Measurements from ENCODE around the gene ELF4. TPM values are rescaled to one million over a fixed set of nuclear protein-coding genes. Genes with fewer than 3 reads are reported as not detected.

The ELF4 gene
- total and polyA plus RNA-seq, 2 donors = 7.2 to 9.1 TPM

DNA sequence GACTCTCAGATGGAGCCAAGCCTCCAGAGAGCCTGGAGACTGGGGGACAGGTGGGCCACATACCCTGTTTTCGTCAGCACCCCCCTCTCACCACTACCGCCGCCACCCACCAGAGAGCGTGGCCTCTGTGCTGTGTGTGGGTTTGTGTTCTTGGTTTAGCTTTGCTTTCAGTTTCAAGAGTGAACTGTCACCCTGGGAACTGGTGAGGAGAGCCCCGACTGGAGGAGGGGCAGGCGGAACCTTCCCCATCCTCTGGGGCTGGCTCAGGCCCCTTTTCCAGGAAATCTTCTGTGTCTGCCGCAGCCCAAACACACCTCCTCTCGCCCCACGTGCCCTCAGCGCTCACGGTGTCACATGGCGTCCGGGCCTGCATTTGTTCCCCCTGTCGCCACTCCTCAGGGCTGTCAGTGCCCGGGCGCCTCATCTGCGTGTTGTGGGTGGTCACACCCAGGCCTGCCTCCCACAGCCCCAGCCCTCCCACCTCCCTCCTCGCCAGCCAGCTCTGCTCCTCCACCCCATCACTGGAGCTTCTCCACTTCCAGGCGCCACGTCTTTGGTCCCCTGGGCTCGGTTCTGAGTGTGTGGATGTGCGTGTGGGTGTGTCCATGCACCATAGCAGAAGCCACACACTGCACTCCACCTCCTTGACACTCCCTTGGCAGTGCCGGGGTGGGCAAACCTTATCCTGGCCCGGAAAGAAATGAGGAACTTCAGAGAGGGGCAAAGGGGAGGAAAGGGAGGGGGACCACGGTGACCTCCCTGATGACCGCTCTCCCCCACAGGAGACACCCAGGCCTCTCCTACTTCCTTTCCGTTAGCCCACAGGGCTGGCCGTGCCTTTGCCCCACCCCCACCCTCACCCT, 27.8 kb downstream of the ELF4 start:
- peaks cover 27 to 66% of the 10 kb centered on the region in 2 donors for H3K4me1 ChIP-seq (ENCODE audit: control insufficient read depth in 2 of 2, insufficient read depth in 2 of 2, low read length in 2 of 2)
- peak overlapping the region; percentile 58 to 64 for H3K27ac ChIP-seq (ENCODE audit: low read depth in 1 of 2, low read length in 1 of 2)
- no peaks in the 10 kb centered on the region for H3K27me3 ChIP-seq (ENCODE audit: control insufficient read depth in 2 of 2, insufficient read depth in 1 of 2, low read length in 1 of 2)
- peaks cover 4 to 10% of the 10 kb centered on the region in 2 donors for H3K36me3 ChIP-seq (ENCODE audit: control insufficient read depth in 2 of 2, insufficient read depth in 2 of 2, low read length in 1 of 2)
- peak overlapping the region; percentile 37 to 39 for H3K4me3 ChIP-seq (ENCODE audit: low read length in 2 of 2)
- no peaks in the 10 kb centered on the region for H3K9me3 ChIP-seq (ENCODE audit: control insufficient read depth in 2 of 2, insufficient read depth in 1 of 2, low read length in 1 of 2)
- WGBS = 4% methylated on average over 28 of the region's 28 CpGs
- DNase-seq (ENCODE audit: low read depth in 6 of 9, low spot score in 9 of 9) = peak in 4 of 9 donors; percentile 50 to 80 (median 56)

GRCh38 chrX:130081421-130082045, 28.8 kb downstream of the ELF4 start:
- DNase-seq (ENCODE audit: low read depth in 6 of 9, low spot score in 9 of 9) = no peak
- peak overlapping the region in 1 of 2 donors; percentile 33 for H3K27ac ChIP-seq (ENCODE audit: low read depth in 1 of 2, low read length in 1 of 2)
- H3K4me1 ChIP-seq (ENCODE audit: control insufficient read depth in 2 of 2, insufficient read depth in 2 of 2, low read length in 2 of 2) = peaks cover 27 to 56% of the 10 kb centered on the region in 2 donors

DNA sequence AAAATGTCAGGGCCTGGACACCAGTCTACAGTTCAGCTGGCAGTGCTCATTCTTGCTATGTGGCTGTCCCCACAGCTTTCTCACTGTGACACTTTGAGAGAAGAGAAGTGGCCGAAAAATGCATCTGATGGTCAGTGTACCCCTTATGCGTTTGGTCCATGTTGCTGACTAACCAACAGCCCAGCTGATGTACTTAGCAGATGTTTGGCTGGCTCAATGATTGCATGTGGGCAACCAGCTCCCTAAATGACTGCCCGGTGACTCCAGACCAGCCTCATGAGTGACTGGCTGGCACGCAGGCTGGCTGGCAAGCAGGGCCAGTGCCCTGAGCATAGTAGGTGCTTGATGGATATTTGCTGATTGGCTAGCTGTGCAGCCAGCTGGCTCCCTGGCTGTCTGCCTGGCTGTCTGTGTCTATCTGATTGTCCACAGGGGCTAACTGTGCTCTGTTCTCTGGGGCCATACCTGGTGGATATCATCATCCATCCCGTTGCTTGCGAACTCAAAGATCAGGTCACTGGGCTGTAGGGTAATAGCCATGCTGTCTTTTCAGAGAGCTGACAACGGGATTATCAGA, 29.4 kb downstream of the ELF4 start:
- DNase-seq (ENCODE audit: low read depth in 6 of 9, low spot score in 9 of 9) = no peak
- no peaks in the 10 kb centered on the region for H3K27me3 ChIP-seq (ENCODE audit: control insufficient read depth in 2 of 2, insufficient read depth in 1 of 2, low read length in 1 of 2)
- 97% methylated on average over 7 of the region's 7 CpGs for WGBS

More at GRCh38 chrX:130081421-130082045, 28.8 kb downstream of the ELF4 start:
- Histone ChIP-seq H3K36me3 (ENCODE audit: control insufficient read depth in 2 of 2, insufficient read depth in 2 of 2, low read length in 1 of 2) (peaks cover 4 to 10% of the 10 kb centered on the region in 2 donors), H3K9me3 (ENCODE audit: control insufficient read depth in 2 of 2, insufficient read depth in 1 of 2, low read length in 1 of 2) (no peaks in the 10 kb centered on the region), H3K4me3 (ENCODE audit: low read length in 2 of 2) (no peak overlapping the region), H3K27me3 (ENCODE audit: control insufficient read depth in 2 of 2, insufficient read depth in 1 of 2, low read length in 1 of 2) (no peaks in the 10 kb centered on the region)
- 82% methylated on average over 12 of the region's 12 CpGs for WGBS

DNA sequence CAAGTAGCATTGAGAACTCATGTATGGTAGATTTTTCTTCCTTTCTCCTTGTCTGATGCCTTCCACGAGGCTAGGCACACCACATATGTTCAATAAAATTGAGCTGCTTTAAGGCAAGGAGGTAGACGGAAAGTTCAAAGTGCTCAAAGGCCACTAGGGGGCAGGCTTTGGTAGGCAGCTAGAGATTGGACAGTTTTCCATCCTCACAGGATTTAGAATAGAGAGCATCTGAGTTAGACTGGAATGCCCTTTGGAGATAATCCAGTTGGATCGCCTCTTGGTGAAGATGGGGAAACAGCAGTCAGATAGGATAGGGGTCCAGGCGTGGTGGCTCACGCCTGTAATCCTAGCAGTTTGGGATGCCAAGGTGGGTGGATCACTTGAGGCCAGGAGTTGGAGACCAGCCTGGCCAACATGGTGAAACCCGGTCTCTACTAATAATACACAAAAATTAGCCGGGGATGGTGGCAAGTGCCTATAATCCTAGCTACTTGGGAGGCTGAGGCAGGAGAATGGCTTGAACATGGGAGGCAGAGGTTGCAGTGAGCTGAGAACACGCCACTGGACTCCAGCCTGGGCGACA, 30.4 kb downstream of the ELF4 start:
- no peaks in the 10 kb centered on the region for H3K27me3 ChIP-seq (ENCODE audit: control insufficient read depth in 2 of 2, insufficient read depth in 1 of 2, low read length in 1 of 2)
- peak in 3 of 9 donors; percentile 29 to 78 (median 65) for DNase-seq (ENCODE audit: low read depth in 6 of 9, low spot score in 9 of 9)
- 70% methylated on average over 9 of the region's 9 CpGs for WGBS
- H3K4me3 ChIP-seq (ENCODE audit: low read length in 2 of 2) = no peak overlapping the region
- H3K27ac ChIP-seq (ENCODE audit: low read depth in 1 of 2, low read length in 1 of 2) = no peak overlapping the region
- H3K4me1 ChIP-seq (ENCODE audit: control insufficient read depth in 2 of 2, insufficient read depth in 2 of 2, low read length in 2 of 2) = peaks cover 18 to 40% of the 10 kb centered on the region in 2 donors
- peaks cover 4 to 10% of the 10 kb centered on the region in 2 donors for H3K36me3 ChIP-seq (ENCODE audit: control insufficient read depth in 2 of 2, insufficient read depth in 2 of 2, low read length in 1 of 2)
- no peaks in the 10 kb centered on the region for H3K9me3 ChIP-seq (ENCODE audit: control insufficient read depth in 2 of 2, insufficient read depth in 1 of 2, low read length in 1 of 2)

More for the DNA sequence above, 29.4 kb downstream of the ELF4 start:
- Histone ChIP-seq H3K4me3 (ENCODE audit: low read length in 2 of 2) (no peak overlapping the region), H3K9me3 (ENCODE audit: control insufficient read depth in 2 of 2, insufficient read depth in 1 of 2, low read length in 1 of 2) (no peaks in the 10 kb centered on the region), H3K36me3 (ENCODE audit: control insufficient read depth in 2 of 2, insufficient read depth in 2 of 2, low read length in 1 of 2) (peaks cover 4 to 10% of the 10 kb centered on the region in 2 donors), H3K27ac (ENCODE audit: low read depth in 1 of 2, low read length in 1 of 2) (no peak overlapping the region), H3K4me1 (ENCODE audit: control insufficient read depth in 2 of 2, insufficient read depth in 2 of 2, low read length in 2 of 2) (peaks cover 27 to 50% of the 10 kb centered on the region in 2 donors)

DNA sequence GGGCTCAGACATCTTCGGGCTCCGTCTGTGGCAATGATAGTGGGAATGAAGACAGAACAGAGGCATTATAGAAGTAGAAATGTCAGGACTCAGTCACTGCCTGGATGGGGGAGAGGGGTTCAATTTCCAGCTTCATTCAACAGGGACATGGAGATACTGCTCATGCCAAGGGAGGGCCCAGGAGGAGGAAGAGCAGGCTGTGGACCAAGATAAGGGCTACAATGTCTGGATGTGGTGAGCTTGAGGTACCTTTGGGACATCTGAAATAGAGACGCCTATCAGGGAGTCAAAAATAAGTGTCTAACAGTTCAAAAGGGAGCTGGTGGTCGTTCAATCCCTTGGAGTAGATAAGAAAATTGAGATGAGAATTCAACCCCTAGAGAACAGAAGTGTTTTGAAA, 34.5 kb downstream of the ELF4 start:
- WGBS = 92% methylated on average over 4 of the region's 4 CpGs
- Histone ChIP-seq H3K27ac (ENCODE audit: low read depth in 1 of 2, low read length in 1 of 2) (no peak overlapping the region), H3K9me3 (ENCODE audit: control insufficient read depth in 2 of 2, insufficient read depth in 1 of 2, low read length in 1 of 2) (no peaks in the 10 kb centered on the region)

GRCh38 chrX:130072345-130072740, 38.0 kb downstream of the ELF4 start:
- 12% methylated on average over 10 of the region's 10 CpGs for WGBS
- Histone ChIP-seq H3K9me3 (ENCODE audit: control insufficient read depth in 2 of 2, insufficient read depth in 1 of 2, low read length in 1 of 2) (no peaks in the 10 kb centered on the region), H3K27me3 (ENCODE audit: control insufficient read depth in 2 of 2, insufficient read depth in 1 of 2, low read length in 1 of 2) (no peaks in the 10 kb centered on the region), H3K4me3 (ENCODE audit: low read length in 2 of 2) (no peak overlapping the region), H3K27ac (ENCODE audit: low read depth in 1 of 2, low read length in 1 of 2) (no peak overlapping the region), H3K36me3 (ENCODE audit: control insufficient read depth in 2 of 2, insufficient read depth in 2 of 2, low read length in 1 of 2) (peaks cover 45 to 55% of the 10 kb centered on the region in 2 donors), H3K4me1 (ENCODE audit: control insufficient read depth in 2 of 2, insufficient read depth in 2 of 2, low read length in 2 of 2) (peaks cover 3 to 9% of the 10 kb centered on the region in 2 donors)
- peak in 1 of 9 donors; percentile 57 for DNase-seq (ENCODE audit: low read depth in 6 of 9, low spot score in 9 of 9)

More for the DNA sequence above, 34.5 kb downstream of the ELF4 start:
- DNase-seq (ENCODE audit: low read depth in 6 of 9, low spot score in 9 of 9) = no peak
- H3K27me3 ChIP-seq (ENCODE audit: control insufficient read depth in 2 of 2, insufficient read depth in 1 of 2, low read length in 1 of 2) = no peaks in the 10 kb centered on the region
- H3K36me3 ChIP-seq (ENCODE audit: control insufficient read depth in 2 of 2, insufficient read depth in 2 of 2, low read length in 1 of 2) = peaks cover 33 to 34% of the 10 kb centered on the region in 2 donors
- H3K4me1 ChIP-seq (ENCODE audit: control insufficient read depth in 2 of 2, insufficient read depth in 2 of 2, low read length in 2 of 2) = peaks cover 3 to 11% of the 10 kb centered on the region in 2 donors
- H3K4me3 ChIP-seq (ENCODE audit: low read length in 2 of 2) = no peak overlapping the region

GRCh38 chrX:130071611-130072344, 38.5 kb downstream of the ELF4 start:
- WGBS = 78% methylated on average over 18 of the region's 18 CpGs
- H3K27ac ChIP-seq (ENCODE audit: low read depth in 1 of 2, low read length in 1 of 2) = no peak overlapping the region
- peaks cover 50 to 61% of the 10 kb centered on the region in 2 donors for H3K36me3 ChIP-seq (ENCODE audit: control insufficient read depth in 2 of 2, insufficient read depth in 2 of 2, low read length in 1 of 2)
- DNase-seq (ENCODE audit: low read depth in 6 of 9, low spot score in 9 of 9) = no peak
- H3K27me3 ChIP-seq (ENCODE audit: control insufficient read depth in 2 of 2, insufficient read depth in 1 of 2, low read length in 1 of 2) = no peaks in the 10 kb centered on the region
- H3K4me3 ChIP-seq (ENCODE audit: low read length in 2 of 2) = no peak overlapping the region
- peaks cover 3 to 9% of the 10 kb centered on the region in 2 donors for H3K4me1 ChIP-seq (ENCODE audit: control insufficient read depth in 2 of 2, insufficient read depth in 2 of 2, low read length in 2 of 2)
- H3K9me3 ChIP-seq (ENCODE audit: control insufficient read depth in 2 of 2, insufficient read depth in 1 of 2, low read length in 1 of 2) = no peaks in the 10 kb centered on the region

DNA sequence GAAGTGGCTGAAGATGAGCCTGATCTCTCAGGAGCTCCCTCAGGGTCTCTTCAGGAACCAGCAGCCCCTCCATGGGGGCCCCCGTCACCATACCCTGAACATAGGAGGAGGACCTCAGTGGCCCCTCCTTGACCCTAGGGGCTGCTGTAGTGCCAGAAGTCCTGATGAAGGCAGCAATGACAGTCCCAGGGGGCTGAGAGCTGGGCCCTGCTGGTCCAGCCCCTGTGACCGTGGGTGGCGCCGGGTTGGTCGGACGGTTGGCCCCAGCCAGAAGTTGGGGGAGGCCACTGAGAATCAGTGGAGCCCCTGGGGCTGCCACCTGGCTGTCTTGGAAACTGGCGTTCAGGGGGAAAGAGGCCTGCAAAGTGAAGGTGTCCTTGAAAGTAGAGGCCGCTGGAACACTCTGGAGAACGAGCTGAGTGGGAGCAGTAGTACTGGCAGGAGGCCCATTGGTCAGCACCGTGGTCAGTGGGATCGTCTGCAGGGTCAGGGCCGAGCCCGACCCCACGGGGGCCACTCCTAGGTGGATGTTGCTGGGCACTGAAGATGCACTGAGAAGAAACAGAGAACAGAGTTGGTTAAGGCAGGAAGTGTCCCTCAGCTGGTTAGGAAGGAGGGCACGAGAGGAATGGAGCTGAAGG, 43.2 kb downstream of the ELF4 start:
- no peaks in the 10 kb centered on the region for H3K27me3 ChIP-seq (ENCODE audit: control insufficient read depth in 2 of 2, insufficient read depth in 1 of 2, low read length in 1 of 2)
- DNase-seq (ENCODE audit: low read depth in 6 of 9, low spot score in 9 of 9) = no peak
- H3K36me3 ChIP-seq (ENCODE audit: control insufficient read depth in 2 of 2, insufficient read depth in 2 of 2, low read length in 1 of 2) = peaks cover 44 to 55% of the 10 kb centered on the region in 2 donors
- H3K4me3 ChIP-seq (ENCODE audit: low read length in 2 of 2) = no peak overlapping the region
- H3K27ac ChIP-seq (ENCODE audit: low read depth in 1 of 2, low read length in 1 of 2) = no peak overlapping the region
- 98% methylated on average over 15 of the region's 15 CpGs for WGBS
- H3K9me3 ChIP-seq (ENCODE audit: control insufficient read depth in 2 of 2, insufficient read depth in 1 of 2, low read length in 1 of 2) = no peaks in the 10 kb centered on the region
- peaks cover 0 to under 1% of the 10 kb centered on the region in 2 donors for H3K4me1 ChIP-seq (ENCODE audit: control insufficient read depth in 2 of 2, insufficient read depth in 2 of 2, low read length in 2 of 2)
